CD4-positive, alpha-beta T cell treated with Interleukin-4 for 4 hours (primary cell): ENCODE measurements around the gene SLC25A42.
"Not testable (repeated sequence)": the region's sequence is repeated elsewhere in the genome, so short reads cannot be mapped to it uniquely, and the experiment has no call there.

Experiments
- DNase-seq: peaks from one replicate; pipeline ENCODE4 v3.0.0-alpha.2; 2020

SLC25A42 gene, protein sequence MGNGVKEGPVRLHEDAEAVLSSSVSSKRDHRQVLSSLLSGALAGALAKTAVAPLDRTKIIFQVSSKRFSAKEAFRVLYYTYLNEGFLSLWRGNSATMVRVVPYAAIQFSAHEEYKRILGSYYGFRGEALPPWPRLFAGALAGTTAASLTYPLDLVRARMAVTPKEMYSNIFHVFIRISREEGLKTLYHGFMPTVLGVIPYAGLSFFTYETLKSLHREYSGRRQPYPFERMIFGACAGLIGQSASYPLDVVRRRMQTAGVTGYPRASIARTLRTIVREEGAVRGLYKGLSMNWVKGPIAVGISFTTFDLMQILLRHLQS

GRCh38 chr19:19063183-19064097 is at the start of gene SLC25A42:
SLC25A42 (plus strand) TSS chr19:19063994; CDS start chr19:19096125, 32,131 bp downstream.
- DNase-seq: peak; percentile 100

DNA sequence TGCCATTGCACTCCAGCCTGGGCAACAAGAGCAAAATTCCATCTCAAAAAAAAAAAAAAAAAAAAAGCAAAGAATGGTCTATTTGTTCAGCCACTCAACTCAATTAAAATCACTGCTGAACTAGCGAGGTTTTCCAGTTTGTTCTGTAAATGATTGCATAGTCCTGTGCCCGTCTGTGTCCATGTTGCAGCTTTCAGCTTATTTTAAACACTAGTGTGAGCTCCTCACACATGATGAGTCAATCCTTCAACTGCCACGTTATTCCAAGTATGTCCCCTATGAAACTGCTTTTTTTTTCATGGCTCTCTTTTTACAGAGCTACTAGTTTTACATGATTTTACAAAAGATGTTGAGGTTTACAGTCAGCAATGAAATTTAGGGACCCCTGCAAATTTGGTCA is 42.7 kb upstream of the SLC25A42 start:
- no peak for DNase-seq

DNA sequence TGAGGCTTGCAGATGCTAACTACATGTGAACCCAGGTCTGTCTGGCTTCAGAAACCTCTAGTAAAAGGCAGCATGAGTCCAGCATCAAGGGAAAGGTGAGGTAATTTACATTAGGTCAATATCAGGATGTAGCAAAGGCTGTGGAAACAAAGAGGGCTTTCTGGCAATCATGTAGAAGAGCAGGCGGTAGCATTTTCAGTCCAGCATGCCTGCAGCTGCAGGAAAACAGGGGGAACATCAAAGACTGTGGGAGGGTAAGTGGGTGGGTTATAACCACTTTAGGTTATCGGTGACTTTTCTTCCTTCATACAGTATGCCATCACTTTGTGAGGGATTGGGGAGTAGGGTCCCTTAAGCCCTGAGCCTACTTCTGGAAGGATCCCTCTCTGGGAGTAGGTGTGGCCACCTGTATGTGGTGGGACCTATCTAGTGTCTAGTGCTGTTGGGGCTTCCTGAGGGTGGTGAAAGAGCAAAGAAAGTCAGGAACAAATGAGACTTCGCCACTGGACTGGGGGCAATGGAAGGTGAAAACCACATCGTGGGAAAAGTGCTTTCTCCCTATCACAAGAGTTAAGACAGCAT is 41.3 kb upstream of the SLC25A42 start:
- DNase-seq: no peak

GRCh38 chr19:19023376-19023775 is 40.4 kb upstream of the SLC25A42 start:
- DNase-seq: not testable (repeated sequence)

DNA sequence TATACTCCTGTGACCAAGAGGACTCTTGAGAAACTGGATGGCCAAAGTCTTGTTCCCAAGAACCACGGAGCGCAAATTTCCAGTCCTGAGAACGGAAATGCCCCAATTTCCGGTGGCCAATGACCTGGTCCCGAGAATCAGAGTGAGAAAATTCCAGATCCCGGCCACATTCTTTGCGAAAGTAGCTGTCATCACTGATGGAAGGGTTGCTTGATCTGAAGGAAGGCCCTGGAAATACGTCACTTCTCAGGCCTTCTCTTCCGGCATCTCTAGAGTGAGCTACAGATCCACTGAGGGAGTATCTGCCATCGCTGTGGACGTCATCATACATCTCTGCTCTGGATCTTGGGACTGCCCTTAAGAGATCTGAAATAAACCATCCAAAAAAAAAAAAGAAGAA is 37.9 kb upstream of the SLC25A42 start:
- no peak for DNase-seq

DNA sequence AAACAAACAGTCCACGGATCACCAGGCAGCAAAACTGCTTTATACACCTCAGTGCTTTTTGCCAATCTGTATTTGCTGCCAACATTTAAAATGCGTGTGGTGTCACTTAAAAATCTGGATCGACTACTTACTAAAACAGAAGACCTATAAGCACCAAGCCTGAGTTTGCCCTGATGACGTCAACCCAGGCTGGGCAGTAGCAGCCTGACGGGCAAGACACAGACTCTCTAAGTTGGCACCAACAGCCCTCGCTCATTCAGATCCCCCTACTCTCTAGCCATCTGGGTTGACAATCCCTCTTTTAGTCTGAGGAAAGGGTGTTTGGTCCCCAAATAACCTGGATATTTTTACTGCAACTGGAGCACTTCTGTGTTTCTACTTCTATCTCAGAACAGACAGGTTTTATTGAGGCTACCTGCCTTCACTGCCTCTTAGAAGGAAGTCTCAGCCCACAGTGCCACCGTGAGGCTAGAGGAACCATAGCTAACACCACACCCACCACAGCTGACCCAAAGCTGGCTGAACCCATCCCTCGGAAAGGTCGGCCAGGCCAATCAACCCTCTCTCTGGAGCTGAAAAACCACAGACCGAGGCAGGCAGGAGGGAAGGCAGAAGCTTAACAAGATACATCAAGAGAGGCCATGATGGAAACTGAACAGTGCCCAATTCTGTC is 37.4 kb upstream of the SLC25A42 start:
- DNase-seq: no peak

- DNase-seq: no peak
Observed at GRCh38 chr19:19027228-19027627, 36.6 kb upstream of the SLC25A42 start.

- no peak for DNase-seq
Observed at GRCh38 chr19:19028526-19028925, 35.3 kb upstream of the SLC25A42 start.

DNA sequence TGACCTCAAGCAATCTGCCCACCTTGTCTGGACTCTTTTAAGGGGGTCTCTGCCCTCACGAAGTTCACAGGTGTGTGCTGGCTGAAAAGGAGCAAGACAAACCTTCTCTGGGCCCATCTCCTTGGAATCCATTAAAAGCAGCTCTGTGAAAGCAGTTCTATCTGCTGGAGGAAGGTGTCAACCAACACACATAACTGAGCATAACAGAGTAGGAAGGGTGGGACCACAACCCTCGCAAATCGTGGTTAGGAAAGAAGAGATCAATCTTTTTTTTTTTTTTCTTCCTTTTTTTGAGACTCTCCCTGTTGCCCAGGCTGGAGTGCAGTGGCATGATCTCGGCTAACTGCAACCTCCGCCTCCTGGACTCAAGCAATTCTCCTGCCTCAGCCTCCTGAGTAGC is 31.9 kb upstream of the SLC25A42 start:
- no peak for DNase-seq

DNA sequence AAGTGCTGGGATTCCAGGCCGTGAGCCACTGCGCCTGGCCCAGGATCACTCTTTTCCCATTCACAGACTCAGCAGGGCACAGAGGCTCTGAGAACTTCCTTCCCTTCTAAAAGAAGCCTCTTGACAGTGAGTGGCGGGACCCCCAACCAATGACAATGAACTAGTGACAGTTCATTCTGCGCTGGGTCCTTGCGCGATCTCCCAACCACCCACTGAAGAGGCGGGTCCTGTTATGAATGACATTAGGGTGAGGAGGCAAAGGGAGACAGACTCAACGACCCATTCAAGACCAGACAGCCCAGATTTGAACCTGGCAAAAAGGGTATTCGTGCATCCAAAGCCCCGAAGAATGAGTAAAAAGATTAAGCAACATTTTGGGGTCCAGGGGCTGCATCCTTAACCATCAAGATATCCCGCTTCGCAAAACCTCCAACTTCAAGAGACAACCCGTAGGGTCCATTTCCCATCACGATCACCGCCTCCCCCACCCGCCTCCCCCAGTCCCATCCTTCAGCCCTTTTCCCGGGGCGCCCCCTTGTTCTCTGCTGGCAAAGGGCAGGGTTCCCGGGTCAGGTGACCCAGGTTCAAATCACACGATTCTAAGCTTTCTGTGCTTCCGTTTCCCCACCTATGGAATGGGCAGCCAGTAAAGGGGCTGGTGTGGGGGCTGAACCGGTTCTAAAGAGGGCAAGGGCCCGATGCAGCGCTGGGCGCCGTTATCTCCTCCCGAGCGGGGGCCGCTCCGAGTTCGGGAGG is 31.2 kb upstream of the SLC25A42 start:
- peak; percentile 74 for DNase-seq

- DNase-seq: no peak
Observed at GRCh38 chr19:19033176-19033425, 30.7 kb upstream of the SLC25A42 start.

GRCh38 chr19:19033426-19034203 is 30.2 kb upstream of the SLC25A42 start, which contains the start of the genes ARMC6 and SUGP2:
ARMC6 (plus strand) TSS chr19:19033603; CDS start chr19:19034210, 607 bp downstream.
SUGP2 (minus strand) TSS chr19:19033517; CDS start chr19:19031071, 2,446 bp downstream.
- DNase-seq: peak; percentile 87

- peak; percentile 64 for DNase-seq
Observed at GRCh38 chr19:19034204-19034624, 29.6 kb upstream of the SLC25A42 start.

DNA sequence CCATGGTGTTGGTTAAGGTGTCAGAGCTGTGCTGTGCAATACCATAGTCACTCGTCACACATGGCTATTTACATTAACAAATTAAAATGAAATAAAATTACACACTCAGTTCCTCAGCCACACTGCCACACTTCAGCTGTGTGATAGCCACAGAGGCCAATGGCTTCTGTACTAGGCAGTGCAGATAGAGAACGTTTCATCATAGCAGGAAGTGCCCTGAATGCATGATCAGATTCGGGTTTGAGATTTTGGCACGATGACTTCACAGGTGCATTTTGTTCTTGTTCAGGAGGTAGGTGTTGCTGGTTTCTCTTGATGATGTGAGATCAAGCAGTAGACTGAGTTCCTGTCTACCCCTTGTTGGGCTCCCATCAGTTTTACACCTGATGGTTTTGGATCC is 23.9 kb upstream of the SLC25A42 start:
- peak; percentile 46 for DNase-seq

DNA sequence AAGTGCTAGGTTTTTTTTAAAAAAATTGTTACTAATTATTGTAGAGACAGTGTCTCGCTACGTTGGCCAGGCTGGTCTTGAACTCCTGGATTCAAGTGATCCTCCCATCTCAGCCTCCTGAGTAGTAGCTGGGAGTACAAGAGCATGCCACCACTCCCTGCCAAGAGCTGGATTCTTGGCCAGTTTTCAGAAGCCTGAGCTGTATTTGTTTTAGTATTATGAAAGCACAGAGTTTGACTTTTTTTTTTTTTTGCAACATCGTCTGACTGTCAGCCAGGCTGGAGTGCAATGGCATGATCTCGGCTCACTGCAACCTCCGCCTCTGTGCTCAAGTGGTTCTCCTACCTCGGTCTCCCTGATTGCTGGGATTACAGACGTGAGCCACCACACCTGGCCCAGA is 23.4 kb upstream of the SLC25A42 start:
- no peak for DNase-seq

DNA sequence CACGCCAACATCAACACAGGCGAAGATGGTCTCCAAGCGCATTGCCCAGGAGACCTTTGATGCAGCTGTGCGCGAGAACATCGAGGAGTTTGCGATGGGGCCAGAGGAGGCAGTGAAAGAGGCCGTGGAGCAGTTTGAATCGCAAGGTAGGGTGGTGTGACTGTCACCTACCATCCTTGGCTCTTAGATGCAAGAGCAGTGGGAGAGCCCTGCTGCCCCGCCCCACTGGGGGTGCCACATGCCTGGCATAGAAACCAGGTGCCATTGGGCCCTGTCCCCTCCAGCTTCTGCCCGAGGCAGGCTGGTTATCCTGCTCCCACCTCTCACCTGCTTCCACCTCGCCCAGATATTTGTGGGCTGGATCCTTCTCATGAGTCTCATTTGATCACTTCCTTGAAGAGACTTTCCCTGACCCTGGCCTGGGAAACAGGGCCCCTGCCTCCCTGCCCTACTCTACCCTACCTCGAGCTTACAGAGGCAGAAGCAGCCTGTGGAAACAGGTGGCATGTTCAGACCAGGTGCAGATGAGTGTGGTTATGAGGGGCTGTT is 21.0 kb upstream of the SLC25A42 start:
- DNase-seq: no peak

DNA sequence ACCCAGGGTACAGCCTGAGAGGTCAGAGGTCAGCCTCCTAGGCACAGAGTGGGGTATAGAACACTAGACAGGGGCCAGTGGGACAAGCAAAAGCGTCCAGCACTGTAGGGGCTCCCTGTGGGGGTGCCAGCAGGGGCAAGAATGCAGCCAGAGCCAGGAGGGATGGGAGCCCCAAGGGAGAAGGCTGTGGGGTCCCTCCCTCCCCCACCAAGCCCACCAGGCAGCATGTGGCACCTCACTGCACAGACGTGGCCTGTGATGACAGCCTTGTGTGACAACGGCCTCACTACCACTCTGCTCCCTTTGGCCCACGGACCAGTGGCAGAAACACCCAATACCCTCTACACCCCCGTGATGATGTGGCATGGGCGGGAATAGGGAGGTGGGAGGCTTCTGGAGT is 20.3 kb upstream of the SLC25A42 start:
- no peak for DNase-seq

- DNase-seq: no peak
Observed at GRCh38 chr19:19043881-19044280, 19.9 kb upstream of the SLC25A42 start.

DNA sequence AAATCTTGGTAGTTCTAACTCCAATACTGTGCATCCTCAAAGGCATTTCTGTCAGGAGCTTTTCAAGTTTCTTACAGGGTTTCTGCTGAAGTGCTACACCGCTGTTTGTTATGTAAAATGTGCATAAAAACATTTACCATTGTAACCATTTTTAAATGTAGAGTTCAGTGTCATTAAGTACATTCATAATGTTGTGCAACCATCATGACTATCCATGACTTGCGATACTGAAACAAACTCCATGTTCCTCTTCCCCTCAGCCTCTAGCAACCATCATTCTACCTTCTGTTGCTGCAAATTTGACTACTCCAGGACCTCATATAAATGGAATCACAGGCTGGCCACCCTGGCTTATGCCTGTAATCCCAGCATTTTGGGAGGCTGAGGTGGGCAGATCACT is 14.4 kb upstream of the SLC25A42 start:
- no peak for DNase-seq

- no peak for DNase-seq
Observed at GRCh38 chr19:19050104-19050503, 13.7 kb upstream of the SLC25A42 start.

- DNase-seq: no peak
Observed at GRCh38 chr19:19050731-19051130, 13.1 kb upstream of the SLC25A42 start.
